SK-N-SH (cell line): ENCODE results near the gene GRIPAP1. TPM values are rescaled to one million over a fixed set of nuclear protein-coding genes. Genes with fewer than 3 reads are reported as not detected.

Experiments
- CTCF ChIA-PET: fragments of 300-600, 350-600 bp; formaldehyde crosslinking; extraction: SDS; loops from one replicate; lab custom pipeline; 2021; lab: Yijun Ruan, JAX
- POLR2A ChIA-PET: fragments of 350-600 bp; sonication (Branson Sonifier 250); formaldehyde crosslinking; extraction: SDS; loops from one replicate; lab custom pipeline; 2020; ENCODE audit warnings: antibody characterized with exemption, inconsistent platforms; lab: Yijun Ruan, JAX
- DNase-seq: peaks from one replicate; pipeline ENCODE4 v3.0.0; 2012
- H2AFZ ChIP-seq: fragments of 200-600 bp; sonication (generic); 2 replicates; pipeline ENCODE4 v1.8.1; 2016; ENCODE audit warnings: antibody characterized with exemption, mild to moderate bottlenecking, low read depth
- H3F3A ChIP-seq: fragments of 200-600 bp; sonication (generic); replicated peaks from 2 replicates; pipeline ENCODE3; 2016; ENCODE audit warnings: antibody characterized with exemption, mild to moderate bottlenecking; ENCODE audit not compliant: insufficient read depth
- H3K27ac ChIP-seq, 2 experiments: fragments of 200-500 bp in 1 of 2; fragments of 200-600 bp in 1 of 2; sonication (Bioruptor generic) in 1 of 2; sonication (generic), shearing (Covaris generic) in 1 of 2; 2 replicates each; pipeline versions ENCODE4 v1.5.1 to v1.6.1; 2014 to 2016; ENCODE audit warnings: low read depth in 2 of 2, inconsistent platforms in 1 of 2, low read length in 1 of 2, mild to moderate bottlenecking in 1 of 2, mixed read lengths in 1 of 2
- H3K27me3 ChIP-seq: fragments of 200-600 bp; sonication (generic), shearing (Covaris generic); 2 replicates; pipeline ENCODE4 v1.6.1; 2016; ENCODE audit warnings: mixed run types; ENCODE audit not compliant: insufficient read depth
- H3K36me3 ChIP-seq, 2 experiments: fragments of 200-500 bp in 1 of 2; fragments of 200-600 bp in 1 of 2; sonication (Bioruptor generic) in 1 of 2; sonication (generic) in 1 of 2; replicated peaks in 1 of 2; 2 replicates each; pipeline versions ENCODE3 to v1.5.1; 2014 to 2016; ENCODE audit warnings: low read length in 1 of 2, mild to moderate bottlenecking in 1 of 2; ENCODE audit not compliant: insufficient read depth in 2 of 2, control insufficient read depth in 1 of 2
- H3K4me1 ChIP-seq, 2 experiments: fragments of 200-500 bp in 1 of 2; fragments of 200-600 bp in 1 of 2; sonication (Bioruptor generic) in 1 of 2; sonication (generic), shearing (Covaris generic) in 1 of 2; 2 replicates each; pipeline versions ENCODE4 v1.5.1 to v1.6.1; 2014 to 2016; ENCODE audit warnings: low read depth in 1 of 2, low read length in 1 of 2, mixed run types in 1 of 2; ENCODE audit not compliant: insufficient read depth in 2 of 2, control insufficient read depth in 1 of 2
- H3K4me2 ChIP-seq: fragments of 200-600 bp; sonication (generic), shearing (Covaris generic); 2 replicates; pipeline ENCODE4 v1.6.1; 2017; ENCODE audit warnings: mixed run types
- H3K4me3 ChIP-seq, 2 experiments: fragments of 200-500 bp in 1 of 2; fragments of 200-600 bp in 1 of 2; sonication (Bioruptor generic) in 1 of 2; sonication (generic), shearing (Covaris generic) in 1 of 2; 2 replicates each; pipeline versions ENCODE4 v1.5.1 to v1.8.1; 2014 to 2016; ENCODE audit warnings: low read depth in 2 of 2, inconsistent platforms in 1 of 2, low read length in 1 of 2, mild to moderate bottlenecking in 1 of 2, mixed read lengths in 1 of 2, moderate library complexity in 1 of 2
- H3K79me2 ChIP-seq: fragments of 200-600 bp; sonication (generic); 2 replicates; pipeline ENCODE4 v1.8.1; 2017; ENCODE audit warnings: mild to moderate bottlenecking; ENCODE audit not compliant: insufficient read depth
- H3K9ac ChIP-seq: fragments of 200-600 bp; sonication (generic); 2 replicates; pipeline ENCODE4 v1.6.1; 2017; ENCODE audit warnings: mixed run types
- H3K9me2 ChIP-seq: fragments of 200-600 bp; sonication (generic); 2 replicates; pipeline ENCODE4 v1.6.1; 2017; ENCODE audit warnings: mixed run types
- H3K9me3 ChIP-seq: fragments of 200-600 bp; sonication (generic); 2 replicates; pipeline ENCODE4 v1.6.1; 2017; ENCODE audit warnings: mixed run types, mild to moderate bottlenecking, moderate library complexity
- H4K20me1 ChIP-seq: fragments of 200-600 bp; sonication (generic); 2 replicates; pipeline ENCODE4 v1.6.1; 2017; ENCODE audit warnings: mild to moderate bottlenecking, mixed run types; ENCODE audit not compliant: insufficient read depth
- CHD2 ChIP-seq: fragments of 150-350 bp; IDR thresholded peaks from 2 replicates; pipeline ENCODE4 v1.6.1; 2018; ENCODE audit warnings: low read length; ENCODE audit not compliant: partially characterized antibody
- CTCF ChIP-seq: fragments of 200-600 bp; sonication (generic); IDR thresholded peaks from 2 replicates; pipeline ENCODE4 v1.6.1; 2017; ENCODE audit warnings: antibody characterized with exemption, mild to moderate bottlenecking, moderate library complexity
- EZH2phosphoT487 ChIP-seq: fragments of 200-600 bp; sonication (generic); IDR thresholded peaks from 2 replicates; pipeline ENCODE4 v1.6.1; 2017; ENCODE audit warnings: low read depth, mixed run types, mild to moderate bottlenecking, antibody characterized with exemption, moderate library complexity, borderline replicate concordance
- FOXJ3 ChIP-seq: sonication (generic); formaldehyde crosslinking; IDR thresholded peaks from 2 replicates; pipeline ENCODE4 v1.5.1; 2020; ENCODE audit warnings: mild to moderate bottlenecking, missing genetic modification reagents
- FOXM1 ChIP-seq: IDR thresholded peaks from 2 replicates; pipeline ENCODE4 v1.4.0; 2012; ENCODE audit warnings: low read depth, mild to moderate bottlenecking
- GABPA ChIP-seq: IDR thresholded peaks from 2 replicates; pipeline ENCODE4 v1.4.0; 2012; ENCODE audit warnings: low read depth, mild to moderate bottlenecking
- JUND ChIP-seq: IDR thresholded peaks from 2 replicates; pipeline ENCODE4 v1.4.0; 2012
- RCOR1 ChIP-seq: fragments of 150-350 bp; IDR thresholded peaks from 2 replicates; pipeline ENCODE4 v1.6.1; 2017; ENCODE audit warnings: antibody characterized with exemption, low read length
- TAF1 ChIP-seq: IDR thresholded peaks from 2 replicates; pipeline ENCODE4 v1.6.1; 2012; ENCODE audit warnings: low read depth, mild to moderate bottlenecking, low read length, moderate library complexity, borderline replicate concordance
- TCF12 ChIP-seq: IDR thresholded peaks from 2 replicates; pipeline ENCODE4 v1.4.0; 2012
- TEAD4 ChIP-seq: IDR thresholded peaks from 2 replicates; pipeline ENCODE4 v1.4.0; 2012; ENCODE audit warnings: mild to moderate bottlenecking, borderline replicate concordance; ENCODE audit not compliant: insufficient read depth
- USF1 ChIP-seq: IDR thresholded peaks from 2 replicates; pipeline ENCODE4 v1.4.0; 2012; ENCODE audit warnings: low read depth, borderline replicate concordance
- USF2 ChIP-seq: fragments of 150-350 bp; IDR thresholded peaks from 2 replicates; pipeline ENCODE4 v1.6.1; 2017; ENCODE audit warnings: antibody characterized with exemption, low read length, low read depth, borderline replicate concordance
- WGBS: methylation state at CpG from one replicate; pipeline ENCODE4 v1.1.6; 2017; ENCODE audit warnings: low lambda C conversion rate; 5-methylcytosine and 5-hydroxymethylcytosine counted together
- polyA plus RNA-seq, 3 experiments: library from polyadenylated mRNA; depleted of rRNA; stranded (reverse); fragments of >200 nt; gene quantifications; 2 replicates each; pipeline ENCODE4 v1.2.3, GENCODE V29; 2012

GRIPAP1 gene
- polyA plus RNA-seq, 1 of the 3 experiments (the other 2 are of a cell fraction): 63.6 TPM

- no peak overlapping the region for H3K4me2 ChIP-seq
- H3K36me3 ChIP-seq: peaks cover 22 to 38% of the 10 kb centered on the region in 2 experiments
- H3K9me3 ChIP-seq: no peaks in the 10 kb centered on the region
- no peak overlapping the region for H3K4me3 ChIP-seq
- no peaks in the 10 kb centered on the region for H3K27me3 ChIP-seq
- H3K27ac ChIP-seq: no peak overlapping the region
- no peaks in the 10 kb centered on the region for H3K9me2 ChIP-seq
- CTCF ChIA-PET: interaction anchor here (1.3 kb wide), 1 partner anchor 10 kb away, joined by 4 read pairs; the partner anchor contains the start of gene GRIPAP1
- no peak for DNase-seq
- no peaks in the 10 kb centered on the region for H3F3A ChIP-seq
- no peaks in the 10 kb centered on the region for H3K4me1 ChIP-seq
- POLR2A ChIA-PET: no interaction called here
- H3K79me2 ChIP-seq: no peaks in the 10 kb centered on the region
- no peak for TF ChIP-seq TEAD4
- TF ChIP-seq, all 33 proteins: peak for 0
- H2AFZ ChIP-seq: no peak overlapping the region
- no peak overlapping the region for H3K9ac ChIP-seq
- H4K20me1 ChIP-seq: no peaks in the 10 kb centered on the region
These were observed 9.7 kb downstream of the GRIPAP1 start for GRCh38 chrX:48992341-48992740.

- no peaks in the 10 kb centered on the region for H3K79me2 ChIP-seq
- no peaks in the 10 kb centered on the region for H3K4me1 ChIP-seq
- DNase-seq: no peak
- no peak overlapping the region for H3K4me2 ChIP-seq
- no peak overlapping the region for H3K4me3 ChIP-seq
- no peak overlapping the region for H2AFZ ChIP-seq
- no peaks in the 10 kb centered on the region for H3F3A ChIP-seq
- H3K27me3 ChIP-seq: no peaks in the 10 kb centered on the region
- POLR2A ChIA-PET: no interaction called here
- no peaks in the 10 kb centered on the region for H3K9me3 ChIP-seq
- H4K20me1 ChIP-seq: no peaks in the 10 kb centered on the region
- WGBS: 95% methylated on average over 4 of the region's 4 CpGs
- H3K36me3 ChIP-seq: peaks cover 11 to 35% of the 10 kb centered on the region in 2 experiments
- no peak for TF ChIP-seq FOXM1
- TF ChIP-seq USF2: no peak
- TF ChIP-seq EZH2phosphoT487: no peak
- H3K27ac ChIP-seq: no peak overlapping the region
- H3K9ac ChIP-seq: no peak overlapping the region
- no peaks in the 10 kb centered on the region for H3K9me2 ChIP-seq
- CTCF ChIA-PET: interaction anchor here (0.9 kb wide), 1 partner anchor 17 kb away, joined by 3 read pairs; no protein-coding TSS in a partner anchor
These were observed 12.6 kb downstream of the GRIPAP1 start for GRCh38 chrX:48989483-48989882.

GRCh38 chrX:48983896-48984295 is 18.2 kb downstream of the GRIPAP1 start:
- Histone ChIP-seq H3K27me3 (no peaks in the 10 kb centered on the region), H3K4me2 (no peak overlapping the region), H3K79me2 (no peaks in the 10 kb centered on the region), H3K4me1 (no peaks in the 10 kb centered on the region), H3K9me2 (no peaks in the 10 kb centered on the region), H2AFZ (no peak overlapping the region), H3K27ac (no peak overlapping the region), H3K4me3 (no peak overlapping the region), H3F3A (no peaks in the 10 kb centered on the region), H3K36me3 (peaks cover 18 to 42% of the 10 kb centered on the region in 2 experiments)
- no peak for DNase-seq
- 90% methylated on average over 3 of the region's 3 CpGs for WGBS
- ChIA-PET POLR2A (no interaction called here), CTCF (no interaction called here)
- TF ChIP-seq TCF12 (no peak), GABPA (no peak), RCOR1 (no peak), TAF1 (no peak), CTCF (no peak), FOXJ3 (CRISPR knock-in tag) (no peak), CHD2 (no peak), JUND (no peak), USF1 (no peak)
- TF ChIP-seq, all 33 proteins: peak for 0
- Histone ChIP-seq H4K20me1 (no peaks in the 10 kb centered on the region), H3K9me3 (no peaks in the 10 kb centered on the region), H3K9ac (no peak overlapping the region)
